SK-N-MC (cell line): ENCODE measurements around the gene LYRM4.

Source experiments
- DNase-seq: peaks from one replicate; pipeline ENCODE4 v3.0.0-alpha.2; 2011; ENCODE audit warnings: low read depth, low spot score
- H3K27ac ChIP-seq: fragments of 200-600 bp; sonication (generic); 2 replicates; pipeline ENCODE4 v1.5.1; 2016; ENCODE audit warnings: mixed run types
- H3K36me3 ChIP-seq: fragments of 200-600 bp; sonication (generic); 2 replicates; pipeline ENCODE4 v1.6.1; 2017; ENCODE audit warnings: antibody characterized with exemption, low read length, mixed read lengths; ENCODE audit not compliant: insufficient read depth
- H3K4me3 ChIP-seq: fragments of 200-600 bp; sonication (generic); 2 replicates; pipeline ENCODE4 v1.5.1; 2016
- H3K9ac ChIP-seq: fragments of 200-600 bp; sonication (generic); 2 replicates; pipeline ENCODE4 v1.8.0; 2017; ENCODE audit warnings: mixed run types, mixed read lengths; ENCODE audit not compliant: insufficient read length
- H3K9me3 ChIP-seq: fragments of 200-600 bp; sonication (generic); 2 replicates; pipeline ENCODE4 v1.6.1; 2017; ENCODE audit warnings: low read depth, mild to moderate bottlenecking, antibody characterized with exemption, low read length, moderate library complexity, mixed read lengths
- EZH2 ChIP-seq: fragments of 200-600 bp; sonication (generic); IDR thresholded peaks from one replicate; pipeline ENCODE4 v1.6.1; 2017; ENCODE audit warnings: antibody characterized with exemption
- FOXP2 ChIP-seq: optimal IDR thresholded peaks from 2 replicates; pipeline ENCODE3; 2011; ENCODE audit warnings: mild to moderate bottlenecking, moderate library complexity; ENCODE audit not compliant: insufficient read depth; ENCODE audit errors: extremely low read length, control extremely low read depth
- POLR2AphosphoS5 ChIP-seq: IDR thresholded peaks from 2 replicates; pipeline ENCODE4 v1.6.1; 2012; ENCODE audit warnings: mild to moderate bottlenecking, low read depth, low read length, borderline replicate concordance

Gene LYRM4

DNA sequence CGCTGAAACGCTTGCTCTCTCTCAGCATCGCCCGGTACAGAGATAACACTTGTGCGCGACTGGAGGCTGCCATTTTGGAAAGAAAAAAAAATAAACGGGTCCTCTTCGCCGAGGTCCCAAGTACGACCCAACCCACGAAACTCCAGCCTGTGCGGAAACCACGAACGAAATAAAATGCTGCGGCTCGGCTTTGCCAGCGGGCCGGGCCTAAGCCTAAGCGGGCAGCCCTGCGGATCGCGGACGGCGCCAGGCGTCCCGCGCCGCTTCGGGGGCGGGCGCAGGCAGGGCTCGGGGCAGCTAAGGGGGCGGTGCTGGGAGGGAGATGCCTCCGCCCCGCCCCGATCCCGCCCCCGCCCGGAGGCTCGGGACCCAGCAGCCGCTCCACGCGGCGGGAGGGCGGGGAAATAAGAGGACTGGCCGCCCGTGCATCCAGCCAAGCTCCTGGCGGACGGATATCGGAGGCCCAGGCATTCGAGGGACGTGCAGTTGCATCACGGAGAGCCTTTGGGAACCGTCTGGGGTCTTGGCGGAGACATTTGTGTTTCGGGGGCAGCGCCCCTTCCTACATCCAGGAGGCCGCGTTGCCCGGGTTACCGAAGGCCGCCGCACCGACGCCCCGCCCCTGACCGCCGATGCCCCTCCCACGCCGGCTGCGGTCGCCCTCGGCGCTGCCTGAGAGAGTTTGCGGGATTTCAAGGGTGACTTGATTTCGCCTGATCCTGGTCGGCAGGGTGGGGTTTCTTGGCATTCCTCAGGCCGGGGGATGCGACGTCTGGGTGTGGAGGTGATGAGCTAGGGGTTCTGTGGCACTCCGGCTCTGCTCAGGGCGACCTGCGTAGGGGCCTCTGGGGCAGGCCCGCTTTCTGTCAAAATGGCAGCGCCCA is at the start of gene LYRM4, which contains the start of gene FARS2:
Gene LYRM4, minus strand, starts transcription at position 290 of the 884 bp plus-strand sequence. Its CDS starts 217 bp downstream, at position 73.
Gene FARS2, plus strand, starts transcription at position 853 of the 884 bp plus-strand sequence.
- TF ChIP-seq FOXP2, result no peak
- peak; percentile 71 for TF ChIP-seq POLR2AphosphoS5

GRCh38 chr6:5308066-5308465 is 47.3 kb upstream of the LYRM4 start:
- Histone ChIP-seq H3K4me3 (no peak overlapping the region), H3K9me3 (no peaks in the 10 kb centered on the region), H3K9ac (no peak overlapping the region), H3K27ac (no peak overlapping the region), H3K36me3 (peaks cover 5% of the 10 kb centered on the region; the same call in 1 of the 2 replicates)
- no peak for DNase-seq
- TF ChIP-seq FOXP2, result no peak
- no peak for TF ChIP-seq EZH2
- TF ChIP-seq POLR2AphosphoS5, result no peak

More for the DNA sequence above, at the start of gene LYRM4, which contains the start of gene FARS2:
- H3K36me3 ChIP-seq, result peaks cover 19% of the 10 kb centered on the region; the same call in 1 of the 2 replicates
- H3K4me3 ChIP-seq, result peak within 1 kb of the TSS; percentile 97
- peak; percentile 47 for DNase-seq
- peak within 1 kb of the TSS; percentile 98 for H3K27ac ChIP-seq
- H3K9ac ChIP-seq, result peak within 1 kb of the TSS; percentile 97
- H3K9me3 ChIP-seq, result no peaks in the 10 kb centered on the region

DNA sequence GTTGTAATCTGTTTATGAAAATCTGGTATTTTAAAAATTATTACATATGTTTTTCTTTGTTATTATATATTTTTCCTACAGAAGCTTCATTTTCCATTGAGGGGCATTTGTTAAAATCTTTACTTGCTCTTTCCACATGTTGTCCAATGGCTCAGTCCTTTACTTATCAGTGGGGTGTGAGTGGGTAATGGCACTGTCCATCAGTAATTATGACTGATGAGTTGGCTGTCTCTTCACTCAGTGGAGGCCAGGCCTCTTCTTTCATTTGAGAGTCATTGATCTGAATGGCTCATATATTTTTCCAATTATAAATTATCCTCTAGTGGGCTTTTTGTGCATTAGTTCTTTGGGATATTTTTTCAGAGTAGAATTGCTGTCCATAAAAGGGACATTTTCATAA is 46.3 kb upstream of the LYRM4 start:
- H3K4me3 ChIP-seq, result no peak overlapping the region
- H3K9me3 ChIP-seq, result no peaks in the 10 kb centered on the region
- peaks cover 5% of the 10 kb centered on the region; the same call in 1 of the 2 replicates for H3K36me3 ChIP-seq
- DNase-seq, result no peak
- no peak overlapping the region for H3K27ac ChIP-seq
- TF ChIP-seq FOXP2, result no peak
- no peak for TF ChIP-seq POLR2AphosphoS5
- no peak overlapping the region for H3K9ac ChIP-seq

DNA sequence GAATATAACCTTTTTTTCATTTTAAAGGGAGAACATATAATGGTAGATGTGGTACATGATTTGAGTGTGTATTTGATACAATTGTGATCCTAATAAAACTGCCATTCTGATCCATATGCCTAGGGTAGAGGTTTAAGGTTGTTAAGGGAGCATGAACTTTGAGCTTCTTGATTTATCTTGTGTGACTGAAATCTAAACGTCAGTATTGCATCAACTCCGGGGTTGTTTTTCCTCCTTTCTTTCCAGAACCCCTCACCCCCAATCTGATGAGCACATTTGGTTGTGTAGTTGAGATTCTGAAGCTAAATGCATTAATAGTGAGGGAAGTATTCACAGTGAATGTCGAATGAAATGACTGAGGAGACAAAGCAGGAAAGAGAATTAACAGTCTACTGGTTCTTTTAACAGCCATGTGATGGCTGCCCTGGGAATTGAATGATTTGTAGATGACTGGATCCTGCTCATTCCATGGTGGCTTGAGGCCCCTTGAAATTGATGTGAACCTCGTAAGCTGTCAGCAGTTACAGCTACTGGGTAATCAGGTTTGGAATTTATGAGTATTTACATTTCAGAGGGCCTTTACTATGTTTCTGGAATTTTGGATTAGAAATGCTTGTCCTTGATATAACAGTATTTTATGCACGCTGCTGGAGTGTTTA is 45.3 kb upstream of the LYRM4 start:
- 0 out of 2 replicates have a peak overlapping the region, but pooled peaks have one; percentile 35 for H3K27ac ChIP-seq
- H3K36me3 ChIP-seq, result peaks cover 5% of the 10 kb centered on the region; the same call in 1 of the 2 replicates
- no peak for DNase-seq
- H3K9me3 ChIP-seq, result no peaks in the 10 kb centered on the region
- no peak overlapping the region for H3K9ac ChIP-seq
- H3K4me3 ChIP-seq, result no peak overlapping the region
- no peak for TF ChIP-seq POLR2AphosphoS5
- TF ChIP-seq FOXP2, result no peak
- no peak for TF ChIP-seq EZH2

- DNase-seq, result no peak
- TF ChIP-seq FOXP2 (no peak), EZH2 (no peak), POLR2AphosphoS5 (no peak)
- Histone ChIP-seq H3K4me3 (no peak overlapping the region), H3K27ac (no peak overlapping the region), H3K9me3 (no peaks in the 10 kb centered on the region), H3K36me3 (peaks cover 5% of the 10 kb centered on the region; the same call in 1 of the 2 replicates), H3K9ac (no peak overlapping the region)
Measured at GRCh38 chr6:5303682-5304081, 42.9 kb upstream of the LYRM4 start.

GRCh38 chr6:5302995-5303622 is 42.4 kb upstream of the LYRM4 start:
- TF ChIP-seq POLR2AphosphoS5 (no peak), FOXP2 (no peak), EZH2 (no peak)
- Histone ChIP-seq H3K9ac (no peak overlapping the region), H3K27ac (no peak overlapping the region), H3K4me3 (no peak overlapping the region), H3K9me3 (no peaks in the 10 kb centered on the region), H3K36me3 (peaks cover 1% of the 10 kb centered on the region; the same call in 1 of the 2 replicates)
- no peak for DNase-seq

GRCh38 chr6:5302220-5302946 is 41.6 kb upstream of the LYRM4 start:
- H3K4me3 ChIP-seq, result no peak overlapping the region
- H3K27ac ChIP-seq, result no peak overlapping the region
- no peaks in the 10 kb centered on the region for H3K36me3 ChIP-seq
- no peaks in the 10 kb centered on the region for H3K9me3 ChIP-seq
- H3K9ac ChIP-seq, result no peak overlapping the region
- no peak for DNase-seq
- no peak for TF ChIP-seq EZH2
- no peak for TF ChIP-seq POLR2AphosphoS5
- TF ChIP-seq FOXP2, result no peak

DNA sequence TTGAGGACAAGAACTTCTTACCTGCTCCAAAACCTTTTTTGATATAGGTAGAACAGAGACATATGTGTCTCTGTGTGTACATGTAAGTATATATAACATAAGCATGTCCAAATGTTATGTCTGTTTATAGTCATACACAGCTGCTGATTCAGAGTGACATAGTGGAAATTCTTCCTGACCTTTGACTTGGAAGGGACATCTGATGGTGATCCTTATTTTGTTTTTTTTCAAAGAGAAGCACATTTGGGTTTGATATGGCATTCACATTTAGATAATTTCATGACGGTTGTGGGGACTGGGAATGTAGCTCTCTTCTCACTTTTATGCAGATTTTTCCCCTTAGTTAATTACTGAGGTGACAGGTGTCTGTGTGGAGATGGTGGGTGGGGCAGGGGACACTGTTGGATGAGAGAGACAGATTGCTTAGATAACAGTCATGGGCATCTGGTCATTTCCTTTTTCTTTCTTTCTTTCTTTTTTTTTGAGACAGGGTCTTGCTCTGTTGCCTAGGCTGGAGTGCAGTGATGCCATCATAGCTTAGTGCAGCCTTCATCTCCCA is 39.5 kb upstream of the LYRM4 start:
- no peak overlapping the region for H3K4me3 ChIP-seq
- DNase-seq, result no peak
- H3K9me3 ChIP-seq, result no peaks in the 10 kb centered on the region
- TF ChIP-seq FOXP2 (no peak), POLR2AphosphoS5 (no peak), EZH2 (no peak)
- H3K36me3 ChIP-seq, result no peaks in the 10 kb centered on the region
- no peak overlapping the region for H3K27ac ChIP-seq
- no peak overlapping the region for H3K9ac ChIP-seq
